Stomach (tissue), 9 donors: ENCODE data around the gene TRPM3. TPM values are rescaled to one million over a fixed set of nuclear protein-coding genes. Genes with fewer than 3 reads are reported as not detected.

Experiments
- DNase-seq, 2 donors: peaks; one replicate each; pipeline versions ENCODE4 v3.0.0 to v3.0.0-alpha.2; 2013 to 2019
- H3K27ac ChIP-seq, 5 donors: fragments of 200-600 bp in 4 of 5; sonication (generic) in 4 of 5; one replicate each; pipeline ENCODE4 v1.5.1; 2013 to 2019; ENCODE audit warnings: mild to moderate bottlenecking in 1 of 5, moderate library complexity in 1 of 5
- H3K27me3 ChIP-seq, 3 donors: fragments of 200-600 bp; sonication (generic); one replicate each; pipeline ENCODE4 v1.5.1; 2017 to 2019; ENCODE audit warnings: mixed run types in 1 of 3
- H3K36me3 ChIP-seq, 4 donors: fragments of 200-600 bp; sonication (generic); 1 replicate in 3 of 4; 2 replicates in 1 of 4; pipeline ENCODE4 v1.5.1; 2016 to 2019
- H3K4me1 ChIP-seq, 4 donors: fragments of 200-600 bp; sonication (generic); one replicate each; pipeline ENCODE4 v1.5.1; 2016 to 2019
- H3K4me3 ChIP-seq, 4 donors: fragments of 200-600 bp; sonication (generic) in 3 of 4; one replicate each; pipeline ENCODE4 v1.5.1; 2016 to 2019; ENCODE audit warnings: mild to moderate bottlenecking in 1 of 4
- H3K9me3 ChIP-seq, 4 donors: fragments of 200-600 bp; sonication (generic); one replicate each; pipeline ENCODE4 v1.5.1; 2016 to 2019
- EP300 ChIP-seq: sonication (generic); formaldehyde crosslinking; IDR thresholded peaks from one replicate; pipeline ENCODE4 v1.6.1; 2017; ENCODE audit warnings: antibody characterized with exemption
- POLR2A ChIP-seq, 4 donors: fragments of 450-650 bp; IDR thresholded peaks; one replicate each; pipeline ENCODE4 v1.6.1; 2016; ENCODE audit warnings: antibody characterized with exemption in 4 of 4, control low read depth in 2 of 4, mild to moderate bottlenecking in 1 of 4, moderate library complexity in 1 of 4
- POLR2AphosphoS5 ChIP-seq, 3 donors: sonication (generic); formaldehyde crosslinking; IDR thresholded peaks; one replicate each; pipeline ENCODE4 v1.6.1; 2016; ENCODE audit warnings: antibody characterized with exemption in 3 of 3
- WGBS, 5 donors: extraction: QIAGEN DNeasy Blood & Tissue Kit in 3 of 5; methylation state at CpG; one replicate each; pipeline versions ENCODE4 v1.1.5 to v1.1.7; 2013 to 2018; 5-methylcytosine and 5-hydroxymethylcytosine counted together
- intact Hi-C: fragments of 100-400 bp; cut with DNase I; formaldehyde crosslinking; loops from one replicate; pipeline ENCODE4 v1.15.1; 2023; ENCODE audit warnings: low total_unique reads
- polyA plus RNA-seq, 3 donors: library from polyadenylated mRNA; stranded (reverse); fragments of 200-250 nt; gene quantifications; one replicate each; pipeline ENCODE4 v1.2.3, GENCODE V29; 2013
- total RNA-seq, 5 donors: library from RNA; depleted of rRNA; stranded (reverse); fragments of >200 nt; gene quantifications; one replicate each; pipeline versions ENCODE4 v1.1.0 to v1.2.3, GENCODE V29; 2014 to 2016
- TF ChIP-seq, protein P1 (sequence below), 7 experiments: fragments of 450-650 bp in 4 of 7; fragments of 200-600 bp in 3 of 7; sonication (generic) in 3 of 7; IDR thresholded peaks; one replicate each; pipeline ENCODE4 v1.5.1; 2016 to 2019; ENCODE audit warnings: antibody characterized with exemption in 7 of 7, control low read depth in 2 of 7, mild to moderate bottlenecking in 1 of 7
- donor health status: healthy with polysubstance abuse.
- donor health status: Bipolar disorder and iron deficiency.
- donor health status: healthy.

TRPM3 gene
- total and polyA plus RNA-seq, 8 donors = 0.03 to 6.2 (median 1.5) TPM

DNA sequence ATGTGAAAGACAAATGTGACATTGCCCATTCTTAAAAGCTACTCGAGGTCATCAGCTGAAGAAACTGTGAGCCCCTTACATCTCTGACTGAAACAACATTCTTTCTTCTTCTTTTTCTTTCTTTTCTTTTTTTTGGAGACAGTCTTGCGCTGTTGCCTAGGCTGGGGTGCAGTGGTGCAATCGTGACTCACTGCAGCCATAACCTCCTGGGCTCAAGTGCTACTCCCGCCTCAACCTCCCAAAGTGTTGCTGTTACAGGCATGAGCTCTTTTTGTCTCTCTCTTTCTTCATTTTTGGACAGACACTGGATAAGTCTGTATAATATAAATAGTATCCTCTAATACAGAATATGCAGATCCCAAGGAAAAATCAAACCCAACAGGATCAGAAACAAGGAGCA lies 443.3 kb downstream of the TRPM3 start:
- Histone ChIP-seq H3K4me1 (no peaks in the 10 kb centered on the region), H3K27me3 (no peaks in the 10 kb centered on the region), H3K27ac (no peak overlapping the region), H3K4me3 (no peak overlapping the region), H3K36me3 (no peaks in the 10 kb centered on the region), H3K9me3 (no peaks in the 10 kb centered on the region)
- WGBS, 5 donors = 77 to 90% (median 81%) methylated on average over 4 of the region's 4 CpGs
- DNase-seq = no peak
- TF ChIP-seq POLR2A (IDR thresholded peaks at IDR 0.05) (no peak), EP300 (no peak), POLR2AphosphoS5 (IDR thresholded peaks at IDR 0.05) (no peak)
- TF ChIP-seq, protein P1, sequence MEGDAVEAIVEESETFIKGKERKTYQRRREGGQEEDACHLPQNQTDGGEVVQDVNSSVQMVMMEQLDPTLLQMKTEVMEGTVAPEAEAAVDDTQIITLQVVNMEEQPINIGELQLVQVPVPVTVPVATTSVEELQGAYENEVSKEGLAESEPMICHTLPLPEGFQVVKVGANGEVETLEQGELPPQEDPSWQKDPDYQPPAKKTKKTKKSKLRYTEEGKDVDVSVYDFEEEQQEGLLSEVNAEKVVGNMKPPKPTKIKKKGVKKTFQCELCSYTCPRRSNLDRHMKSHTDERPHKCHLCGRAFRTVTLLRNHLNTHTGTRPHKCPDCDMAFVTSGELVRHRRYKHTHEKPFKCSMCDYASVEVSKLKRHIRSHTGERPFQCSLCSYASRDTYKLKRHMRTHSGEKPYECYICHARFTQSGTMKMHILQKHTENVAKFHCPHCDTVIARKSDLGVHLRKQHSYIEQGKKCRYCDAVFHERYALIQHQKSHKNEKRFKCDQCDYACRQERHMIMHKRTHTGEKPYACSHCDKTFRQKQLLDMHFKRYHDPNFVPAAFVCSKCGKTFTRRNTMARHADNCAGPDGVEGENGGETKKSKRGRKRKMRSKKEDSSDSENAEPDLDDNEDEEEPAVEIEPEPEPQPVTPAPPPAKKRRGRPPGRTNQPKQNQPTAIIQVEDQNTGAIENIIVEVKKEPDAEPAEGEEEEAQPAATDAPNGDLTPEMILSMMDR (IDR thresholded peaks at IDR 0.05) = no peak
- intact Hi-C loops = no loop called here

DNA sequence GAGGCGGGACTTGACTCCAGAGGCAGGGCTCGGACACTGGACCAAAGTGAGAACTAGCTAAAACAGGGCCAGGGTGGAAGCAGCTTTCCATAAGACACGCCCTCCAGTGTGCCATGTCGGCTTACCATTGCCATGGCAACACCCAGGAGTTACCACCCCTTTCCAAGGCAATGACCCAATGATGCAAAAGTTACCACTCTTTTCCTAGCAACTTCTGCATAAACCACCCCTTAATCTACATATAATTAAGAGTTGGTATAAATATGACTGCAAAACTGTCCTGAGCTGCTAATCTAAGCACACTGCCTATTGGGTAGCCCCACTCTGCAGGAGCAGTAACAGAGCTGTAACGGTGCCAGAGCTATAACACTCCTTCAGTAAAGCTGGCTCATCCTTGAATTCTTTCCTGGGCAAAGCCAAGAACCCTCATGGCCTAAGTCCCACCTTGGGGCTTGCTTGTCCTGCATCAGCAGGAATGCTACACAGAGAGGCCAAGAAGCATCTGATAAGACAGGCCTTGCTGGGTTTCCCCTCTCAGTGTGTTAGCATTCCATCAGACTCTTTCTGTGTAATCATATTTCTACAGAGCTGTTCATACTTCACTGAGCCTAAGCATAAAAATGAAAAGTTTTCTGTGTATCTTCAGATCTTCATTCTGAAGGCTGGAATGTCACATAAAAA lies 444.2 kb downstream of the TRPM3 start:
- Histone ChIP-seq H3K27me3 (no peaks in the 10 kb centered on the region), H3K4me1 (no peaks in the 10 kb centered on the region), H3K9me3 (no peaks in the 10 kb centered on the region), H3K27ac (no peak overlapping the region), H3K36me3 (no peaks in the 10 kb centered on the region), H3K4me3 (no peak overlapping the region)
- 82 to 93% (median 89%) methylated on average over 4 to 5 of the region's 5 CpGs for WGBS, 5 donors
- TF ChIP-seq POLR2A (IDR thresholded peaks at IDR 0.05) = no peak
- TF ChIP-seq, protein P1 (IDR thresholded peaks at IDR 0.05) = no peak
- TF ChIP-seq POLR2AphosphoS5 (IDR thresholded peaks at IDR 0.05) = no peak
- TF ChIP-seq EP300 = no peak
- intact Hi-C loops = no loop called here
- no peak for DNase-seq

DNA sequence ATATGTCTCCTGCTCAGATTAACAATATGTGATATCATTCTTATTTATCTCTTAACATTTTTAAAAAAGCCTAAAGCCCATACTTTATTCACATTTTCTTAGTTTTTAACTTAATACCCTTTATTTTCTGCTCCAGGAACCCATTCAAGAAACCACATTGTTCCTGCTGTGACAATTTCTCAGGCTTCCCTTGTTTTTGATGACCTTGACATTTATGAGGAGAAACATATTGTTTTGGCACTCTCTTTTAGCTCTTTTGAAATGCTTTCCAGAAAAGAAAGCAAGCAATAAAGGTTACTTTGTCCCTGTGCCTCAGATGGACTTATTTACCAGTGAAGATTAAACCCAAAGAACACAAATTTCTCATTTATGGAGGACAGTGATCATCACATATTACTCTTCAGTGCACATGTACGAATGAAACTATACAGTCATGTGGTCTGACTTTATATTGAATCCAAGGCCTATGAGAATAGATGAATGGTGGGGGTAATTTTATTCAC lies 445.5 kb downstream of the TRPM3 start:
- DNase-seq = no peak
- TF ChIP-seq POLR2A (IDR thresholded peaks at IDR 0.05) = no peak
- no peak for TF ChIP-seq POLR2AphosphoS5 (IDR thresholded peaks at IDR 0.05)
- no peak for TF ChIP-seq EP300
- TF ChIP-seq, protein P1 (IDR thresholded peaks at IDR 0.05) = no peak
- no peaks in the 10 kb centered on the region for H3K27me3 ChIP-seq
- no peaks in the 10 kb centered on the region for H3K9me3 ChIP-seq
- H3K4me1 ChIP-seq = no peaks in the 10 kb centered on the region
- H3K4me3 ChIP-seq = no peak overlapping the region
- H3K27ac ChIP-seq = no peak overlapping the region
- intact Hi-C loops = no loop called here
- H3K36me3 ChIP-seq = no peaks in the 10 kb centered on the region
- 85 to 97% (median 91%) methylated on average over 1 of the region's 1 CpG for WGBS, 5 donors

DNA sequence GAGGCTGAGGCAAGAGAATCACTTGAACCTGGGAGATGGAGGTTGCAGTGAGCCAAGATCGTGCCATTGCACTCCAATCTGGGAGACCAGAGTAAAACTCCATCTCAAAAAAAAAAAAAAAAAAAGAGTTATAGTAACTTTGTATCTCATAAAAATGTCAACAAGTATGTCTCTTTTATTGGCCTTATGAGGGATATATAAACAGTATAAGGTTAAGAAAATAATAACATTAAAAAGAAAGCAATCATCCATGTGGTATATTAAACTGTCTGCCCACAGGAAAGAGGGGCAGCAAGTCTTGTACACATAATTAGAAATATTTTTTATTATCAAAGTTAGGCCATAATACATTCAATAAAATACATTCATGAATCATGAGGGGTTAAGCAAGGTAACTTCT lies 447.6 kb downstream of the TRPM3 start:
- no peak for DNase-seq
- Histone ChIP-seq H3K9me3 (no peaks in the 10 kb centered on the region), H3K27me3 (no peaks in the 10 kb centered on the region), H3K36me3 (no peaks in the 10 kb centered on the region), H3K27ac (no peak overlapping the region), H3K4me3 (no peak overlapping the region), H3K4me1 (no peaks in the 10 kb centered on the region)
- WGBS, 5 donors = 95 to 100% (median 95%) methylated on average over 1 of the region's 1 CpG
- intact Hi-C loops = no loop called here
- TF ChIP-seq POLR2AphosphoS5 (IDR thresholded peaks at IDR 0.05) (no peak), EP300 (no peak)

DNA sequence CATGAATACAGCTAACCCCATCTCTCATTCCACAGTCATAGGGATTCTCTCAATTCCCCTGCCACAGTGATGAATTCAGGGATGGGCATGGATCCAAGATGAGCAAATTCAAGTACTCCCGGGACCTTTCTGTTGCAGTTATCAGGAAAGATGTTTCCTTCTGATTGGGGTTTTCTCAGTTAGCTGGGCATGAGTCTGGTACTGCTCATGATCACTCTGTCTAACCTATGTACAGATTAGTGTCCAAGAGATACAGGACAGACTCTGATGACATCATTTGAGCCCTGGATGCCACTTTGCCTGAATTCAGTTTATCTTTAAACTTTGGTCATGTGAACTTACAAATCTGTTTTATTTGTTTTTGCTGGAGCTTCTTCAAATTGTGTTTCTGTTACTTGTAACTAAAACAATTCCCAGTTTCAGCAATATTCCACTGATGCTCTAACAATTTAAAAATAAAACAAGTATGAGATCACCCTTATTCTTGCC lies 449.2 kb downstream of the TRPM3 start:
- DNase-seq = peak in 1 of 2 donors; percentile 55
- TF ChIP-seq POLR2AphosphoS5 (IDR thresholded peaks at IDR 0.05) = no peak
- TF ChIP-seq EP300 = no peak
- TF ChIP-seq POLR2A (IDR thresholded peaks at IDR 0.05) = no peak
- TF ChIP-seq, protein P1 (IDR thresholded peaks at IDR 0.05) = no peak

More for the DNA sequence above, 449.2 kb downstream of the TRPM3 start:
- H3K9me3 ChIP-seq = no peaks in the 10 kb centered on the region
- H3K27me3 ChIP-seq = no peaks in the 10 kb centered on the region
- peaks cover 0 to 5% (median 0%) of the 10 kb centered on the region in 4 donors for H3K4me1 ChIP-seq
- H3K36me3 ChIP-seq = no peaks in the 10 kb centered on the region
- intact Hi-C loops = no loop called here
- no peak overlapping the region for H3K27ac ChIP-seq
- 39 to 72% (median 68%) methylated on average over 1 of the region's 1 CpG for WGBS, 5 donors
- no peak overlapping the region for H3K4me3 ChIP-seq
